ENCODE results near the gene EHD4. TPM values are rescaled to one million over a fixed set of nuclear protein-coding genes. Genes with fewer than 3 reads are reported as not detected.

Gene EHD4
- polyA plus RNA-seq, 2 donors, result 12.7 to 13.4 TPM

- 85 to 91% methylated on average over 14 of the region's 14 CpGs for WGBS, 2 donors
- no peaks in the 10 kb centered on the region for H3K9me3 ChIP-seq (ENCODE audit: control insufficient read depth in 2 of 2, insufficient read depth in 1 of 2, low read depth in 1 of 2, low read length in 1 of 2)
- H3K27me3 ChIP-seq (ENCODE audit: control insufficient read depth in 1 of 2, insufficient read depth in 2 of 2, low read length in 2 of 2), result no peaks in the 10 kb centered on the region
- H3K4me1 ChIP-seq (ENCODE audit: control insufficient read depth in 2 of 2, insufficient read depth in 2 of 2, low read length in 1 of 2), result no peaks in the 10 kb centered on the region
- peaks cover 9 to 35% of the 10 kb centered on the region in 2 donors for H3K36me3 ChIP-seq (ENCODE audit: control insufficient read depth in 2 of 2, insufficient read depth in 2 of 2, low read length in 1 of 2)
- H3K4me3 ChIP-seq (ENCODE audit: low read depth in 1 of 2, low read length in 2 of 2), result no peak overlapping the region
- H3K27ac ChIP-seq (ENCODE audit: low read depth in 2 of 2, low read length in 1 of 2), result peak overlapping the region in 1 of 2 donors; percentile 35
Measured at GRCh38 chr15:41905036-41905793, 67.1 kb downstream of the EHD4 start.

DNA sequence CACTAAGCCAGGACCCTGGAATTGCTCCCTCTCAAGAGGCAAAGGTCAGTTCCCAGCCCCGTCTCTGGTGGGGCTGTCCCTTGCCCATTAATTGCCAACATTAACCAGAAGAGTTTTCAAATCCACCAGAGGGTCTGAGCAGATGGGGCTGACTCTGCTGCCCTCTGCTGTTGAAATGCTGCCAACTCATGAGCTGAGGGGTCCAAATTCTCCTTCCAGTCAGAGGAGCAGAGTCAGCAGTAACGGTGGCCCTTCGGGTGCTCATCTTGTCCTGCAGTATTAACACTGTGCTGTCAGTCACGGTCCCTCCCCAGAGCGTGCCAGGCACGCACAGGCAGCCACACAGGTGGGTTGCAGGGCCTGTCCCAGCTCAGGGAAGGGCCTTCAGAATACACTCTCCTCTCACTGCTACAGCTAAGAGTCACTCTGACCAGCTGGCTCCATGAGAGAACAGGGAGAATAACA lies 67.8 kb downstream of the EHD4 start:
- H3K36me3 ChIP-seq (ENCODE audit: control insufficient read depth in 2 of 2, insufficient read depth in 2 of 2, low read length in 1 of 2), result peaks cover 8 to 33% of the 10 kb centered on the region in 2 donors
- H3K4me3 ChIP-seq (ENCODE audit: low read depth in 1 of 2, low read length in 2 of 2), result no peak overlapping the region
- WGBS, 2 donors, result 11 to 21% methylated on average over 6 of the region's 6 CpGs
- no peaks in the 10 kb centered on the region for H3K9me3 ChIP-seq (ENCODE audit: control insufficient read depth in 2 of 2, insufficient read depth in 1 of 2, low read depth in 1 of 2, low read length in 1 of 2)
- H3K4me1 ChIP-seq (ENCODE audit: control insufficient read depth in 2 of 2, insufficient read depth in 2 of 2, low read length in 1 of 2), result no peaks in the 10 kb centered on the region
- no peaks in the 10 kb centered on the region for H3K27me3 ChIP-seq (ENCODE audit: control insufficient read depth in 1 of 2, insufficient read depth in 2 of 2, low read length in 2 of 2)
- peak overlapping the region in 1 of 2 donors; percentile 35 for H3K27ac ChIP-seq (ENCODE audit: low read depth in 2 of 2, low read length in 1 of 2)

DNA sequence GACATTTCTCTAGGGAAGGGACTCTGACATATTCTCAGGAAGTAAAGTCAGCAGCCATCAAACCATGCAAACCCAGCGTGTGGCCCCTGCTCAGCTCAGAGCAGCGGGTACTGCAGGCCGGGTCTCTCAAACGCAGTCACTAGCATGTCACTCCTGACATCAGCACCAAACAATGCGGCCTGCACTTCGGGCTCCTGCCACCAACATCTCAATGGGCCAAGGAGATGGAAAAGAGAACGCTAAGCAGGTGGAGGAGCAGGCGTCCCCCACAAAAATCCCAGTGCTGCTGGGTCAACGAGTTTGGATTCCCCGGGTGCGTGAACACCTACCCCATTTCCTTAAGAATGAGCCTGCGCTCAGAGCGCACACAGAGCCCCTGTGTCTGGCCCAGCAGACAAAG lies 68.6 kb downstream of the EHD4 start:
- Histone ChIP-seq H3K4me3 (ENCODE audit: low read depth in 1 of 2, low read length in 2 of 2) (no peak overlapping the region), H3K4me1 (ENCODE audit: control insufficient read depth in 2 of 2, insufficient read depth in 2 of 2, low read length in 1 of 2) (no peaks in the 10 kb centered on the region), H3K36me3 (ENCODE audit: control insufficient read depth in 2 of 2, insufficient read depth in 2 of 2, low read length in 1 of 2) (peaks cover 1 to 25% of the 10 kb centered on the region in 2 donors), H3K9me3 (ENCODE audit: control insufficient read depth in 2 of 2, insufficient read depth in 1 of 2, low read depth in 1 of 2, low read length in 1 of 2) (no peaks in the 10 kb centered on the region), H3K27ac (ENCODE audit: low read depth in 2 of 2, low read length in 1 of 2) (no peak overlapping the region), H3K27me3 (ENCODE audit: control insufficient read depth in 1 of 2, insufficient read depth in 2 of 2, low read length in 2 of 2) (no peaks in the 10 kb centered on the region)
- 85 to 91% methylated on average over 13 of the region's 13 CpGs for WGBS, 2 donors

DNA sequence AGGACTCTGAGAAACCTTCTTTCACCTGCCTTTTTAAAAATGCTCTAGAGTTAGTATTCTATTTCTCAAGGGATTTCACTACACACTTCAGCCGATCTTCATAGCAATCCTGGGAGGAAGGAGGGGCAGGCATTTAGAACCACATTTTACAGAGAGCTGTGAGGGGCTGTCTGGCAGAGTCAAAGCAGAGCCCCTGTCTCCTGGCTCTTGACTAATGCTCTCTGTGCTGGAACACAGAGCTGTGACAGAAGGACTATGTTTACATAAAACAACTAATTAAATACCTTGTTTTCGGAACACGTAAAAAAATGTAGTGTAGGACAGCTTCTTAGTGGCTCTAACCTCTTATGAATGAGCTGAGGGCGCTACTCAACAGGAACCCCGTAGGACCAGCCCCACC lies 70.9 kb downstream of the EHD4 start:
- H3K27me3 ChIP-seq (ENCODE audit: control insufficient read depth in 1 of 2, insufficient read depth in 2 of 2, low read length in 2 of 2), result no peaks in the 10 kb centered on the region
- no peaks in the 10 kb centered on the region for H3K4me1 ChIP-seq (ENCODE audit: control insufficient read depth in 2 of 2, insufficient read depth in 2 of 2, low read length in 1 of 2)
- no peaks in the 10 kb centered on the region for H3K9me3 ChIP-seq (ENCODE audit: control insufficient read depth in 2 of 2, insufficient read depth in 1 of 2, low read depth in 1 of 2, low read length in 1 of 2)
- no peak overlapping the region for H3K4me3 ChIP-seq (ENCODE audit: low read depth in 1 of 2, low read length in 2 of 2)
- no peak overlapping the region for H3K27ac ChIP-seq (ENCODE audit: low read depth in 2 of 2, low read length in 1 of 2)
- 84 to 85% methylated on average over 5 of the region's 5 CpGs for WGBS, 2 donors
- peaks cover 0 to 18% of the 10 kb centered on the region in 2 donors for H3K36me3 ChIP-seq (ENCODE audit: control insufficient read depth in 2 of 2, insufficient read depth in 2 of 2, low read length in 1 of 2)

DNA sequence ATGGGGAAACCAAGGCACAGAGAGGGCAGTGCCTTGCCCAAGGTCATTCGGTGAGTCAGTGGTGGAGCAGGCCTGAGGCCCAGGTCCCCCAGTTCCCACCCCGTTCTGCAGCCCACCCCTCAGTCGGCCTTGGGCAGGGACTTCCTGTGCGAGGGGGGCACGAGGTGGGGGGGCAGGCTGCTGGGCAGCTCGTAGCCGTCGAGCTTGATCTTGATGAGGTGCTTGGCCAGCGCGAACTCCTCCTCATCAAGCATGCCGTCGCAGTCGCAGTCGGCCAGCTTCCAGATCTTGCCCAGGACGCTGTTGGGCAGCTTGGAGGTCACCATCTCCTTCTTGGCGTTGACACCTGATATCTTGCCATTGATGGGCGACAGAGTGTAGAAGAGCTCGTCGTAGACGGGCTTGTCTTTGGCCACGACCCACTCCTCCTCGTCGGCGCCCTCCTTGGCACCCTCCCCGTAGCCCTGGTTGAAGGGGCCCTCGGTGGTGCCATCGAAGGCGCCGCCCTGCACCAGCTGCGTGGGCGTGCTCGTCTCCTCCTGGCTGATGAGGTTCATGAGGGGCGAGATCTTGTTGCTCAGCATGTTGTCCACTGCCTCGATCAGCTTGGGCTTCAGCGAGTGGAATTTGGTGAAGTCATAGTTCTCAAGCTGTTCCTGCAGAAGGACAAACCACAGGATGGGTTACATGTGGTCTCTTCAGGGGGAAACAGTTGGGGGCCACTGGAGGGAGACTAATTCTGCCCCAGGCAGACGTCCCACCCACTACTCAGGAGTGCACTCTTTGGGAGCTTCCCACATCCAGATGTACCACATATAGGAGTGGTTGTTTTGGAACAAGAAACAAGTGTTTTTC lies 71.6 kb downstream of the EHD4 start:
- H3K36me3 ChIP-seq (ENCODE audit: control insufficient read depth in 2 of 2, insufficient read depth in 2 of 2, low read length in 1 of 2), result peaks cover 0 to 16% of the 10 kb centered on the region in 2 donors
- H3K9me3 ChIP-seq (ENCODE audit: control insufficient read depth in 2 of 2, insufficient read depth in 1 of 2, low read depth in 1 of 2, low read length in 1 of 2), result no peaks in the 10 kb centered on the region
- 90% methylated on average over 36 of the region's 36 CpGs for WGBS, 2 donors
- no peaks in the 10 kb centered on the region for H3K4me1 ChIP-seq (ENCODE audit: control insufficient read depth in 2 of 2, insufficient read depth in 2 of 2, low read length in 1 of 2)
- H3K27me3 ChIP-seq (ENCODE audit: control insufficient read depth in 1 of 2, insufficient read depth in 2 of 2, low read length in 2 of 2), result no peaks in the 10 kb centered on the region
- no peak overlapping the region for H3K27ac ChIP-seq (ENCODE audit: low read depth in 2 of 2, low read length in 1 of 2)
- H3K4me3 ChIP-seq (ENCODE audit: low read depth in 1 of 2, low read length in 2 of 2), result no peak overlapping the region

DNA sequence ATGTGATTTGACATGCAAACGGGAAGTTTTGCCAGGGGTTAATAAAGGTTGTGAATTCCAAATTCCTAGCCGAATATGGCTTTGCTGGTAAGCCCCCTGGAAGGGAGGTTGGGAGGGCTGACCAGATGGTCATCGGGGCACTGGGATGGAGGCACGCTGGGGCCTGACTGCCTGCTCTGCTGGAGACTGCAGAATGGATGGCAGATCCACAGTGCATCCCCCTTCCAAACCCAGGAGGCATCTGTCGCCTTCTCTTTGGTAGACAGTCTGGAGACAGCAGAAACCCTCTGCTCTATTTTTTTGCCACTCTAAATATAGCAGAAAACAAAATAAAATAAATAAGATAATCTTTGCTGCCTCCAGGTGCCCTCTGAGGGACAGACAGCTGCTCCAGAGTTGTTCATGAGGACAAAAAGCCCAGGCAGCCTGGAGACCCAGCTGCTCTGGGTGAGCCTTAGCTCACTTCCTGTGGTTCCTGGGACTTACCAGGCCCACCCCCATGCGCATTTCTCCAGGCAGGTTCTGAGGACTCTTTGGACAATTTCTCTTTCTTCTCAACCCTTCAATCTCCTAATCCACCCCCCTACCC lies 72.4 kb downstream of the EHD4 start:
- Histone ChIP-seq H3K27ac (ENCODE audit: low read depth in 2 of 2, low read length in 1 of 2) (no peak overlapping the region), H3K36me3 (ENCODE audit: control insufficient read depth in 2 of 2, insufficient read depth in 2 of 2, low read length in 1 of 2) (peaks cover 0 to 13% of the 10 kb centered on the region in 2 donors), H3K27me3 (ENCODE audit: control insufficient read depth in 1 of 2, insufficient read depth in 2 of 2, low read length in 2 of 2) (no peaks in the 10 kb centered on the region), H3K4me1 (ENCODE audit: control insufficient read depth in 2 of 2, insufficient read depth in 2 of 2, low read length in 1 of 2) (peaks cover 0 to 3% of the 10 kb centered on the region in 2 donors), H3K9me3 (ENCODE audit: control insufficient read depth in 2 of 2, insufficient read depth in 1 of 2, low read depth in 1 of 2, low read length in 1 of 2) (no peaks in the 10 kb centered on the region), H3K4me3 (ENCODE audit: low read depth in 1 of 2, low read length in 2 of 2) (no peak overlapping the region)
- 78 to 79% methylated on average over 6 of the region's 6 CpGs for WGBS, 2 donors

DNA sequence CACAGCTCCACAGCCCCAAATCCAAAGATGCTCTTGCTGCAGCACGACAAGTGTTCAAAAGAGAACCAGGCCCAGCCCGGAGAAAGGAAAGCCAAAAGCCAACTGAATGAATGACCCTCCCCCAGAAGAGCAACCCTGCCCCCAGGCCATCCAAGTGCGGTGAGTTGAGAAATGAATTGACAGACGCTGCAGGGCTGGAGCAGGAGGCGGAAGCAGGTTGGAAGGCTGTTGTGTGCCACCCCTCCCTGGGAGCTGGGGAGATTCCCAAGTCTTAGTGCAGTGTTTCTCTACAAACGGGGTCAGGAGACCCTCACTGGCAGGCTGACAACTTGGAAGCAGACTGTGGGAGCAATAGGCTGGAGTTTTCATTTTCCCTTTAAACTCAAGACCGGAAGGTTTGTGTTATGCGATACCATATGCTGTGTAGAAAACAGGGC lies 75.0 kb downstream of the EHD4 start:
- Histone ChIP-seq H3K4me1 (ENCODE audit: control insufficient read depth in 2 of 2, insufficient read depth in 2 of 2, low read length in 1 of 2) (peaks cover 6 to 17% of the 10 kb centered on the region in 2 donors), H3K27me3 (ENCODE audit: control insufficient read depth in 1 of 2, insufficient read depth in 2 of 2, low read length in 2 of 2) (no peaks in the 10 kb centered on the region), H3K9me3 (ENCODE audit: control insufficient read depth in 2 of 2, insufficient read depth in 1 of 2, low read depth in 1 of 2, low read length in 1 of 2) (no peaks in the 10 kb centered on the region), H3K4me3 (ENCODE audit: low read depth in 1 of 2, low read length in 2 of 2) (no peak overlapping the region), H3K27ac (ENCODE audit: low read depth in 2 of 2, low read length in 1 of 2) (no peak overlapping the region), H3K36me3 (ENCODE audit: control insufficient read depth in 2 of 2, insufficient read depth in 2 of 2, low read length in 1 of 2) (peaks cover 0 to 13% of the 10 kb centered on the region in 2 donors)
- 61 to 64% methylated on average over 8 of the region's 8 CpGs for WGBS, 2 donors

GRCh38 chr15:41896566-41896965 lies 75.8 kb downstream of the EHD4 start:
- Histone ChIP-seq H3K36me3 (ENCODE audit: control insufficient read depth in 2 of 2, insufficient read depth in 2 of 2, low read length in 1 of 2) (peaks cover 0 to 9% of the 10 kb centered on the region in 2 donors), H3K27ac (ENCODE audit: low read depth in 2 of 2, low read length in 1 of 2) (no peak overlapping the region), H3K27me3 (ENCODE audit: control insufficient read depth in 1 of 2, insufficient read depth in 2 of 2, low read length in 2 of 2) (no peaks in the 10 kb centered on the region), H3K4me1 (ENCODE audit: control insufficient read depth in 2 of 2, insufficient read depth in 2 of 2, low read length in 1 of 2) (peaks cover 6 to 17% of the 10 kb centered on the region in 2 donors), H3K4me3 (ENCODE audit: low read depth in 1 of 2, low read length in 2 of 2) (no peak overlapping the region), H3K9me3 (ENCODE audit: control insufficient read depth in 2 of 2, insufficient read depth in 1 of 2, low read depth in 1 of 2, low read length in 1 of 2) (no peaks in the 10 kb centered on the region)
- 91% methylated on average over 6 of the region's 6 CpGs for WGBS, 2 donors

DNA sequence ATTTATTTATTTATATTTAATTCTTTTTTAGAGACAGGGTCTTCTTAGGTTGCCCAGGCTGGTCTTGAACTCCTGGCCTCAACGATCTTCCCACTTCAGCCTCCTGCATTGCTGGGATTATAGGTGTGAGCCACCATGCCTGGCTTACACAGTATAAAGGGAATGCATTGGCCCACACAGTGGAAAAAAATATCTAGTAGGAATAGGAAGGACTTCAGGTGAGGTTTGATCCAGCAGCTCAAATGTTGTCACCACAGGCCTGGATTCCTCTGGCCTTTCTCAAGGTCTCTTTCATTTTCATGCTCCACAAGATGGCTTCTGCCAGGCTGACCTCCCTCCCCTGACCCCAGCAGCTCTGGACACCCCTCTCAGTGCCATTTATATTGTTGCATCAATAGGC lies 76.4 kb downstream of the EHD4 start:
- Histone ChIP-seq H3K27me3 (ENCODE audit: control insufficient read depth in 1 of 2, insufficient read depth in 2 of 2, low read length in 2 of 2) (no peaks in the 10 kb centered on the region), H3K4me3 (ENCODE audit: low read depth in 1 of 2, low read length in 2 of 2) (no peak overlapping the region), H3K27ac (ENCODE audit: low read depth in 2 of 2, low read length in 1 of 2) (no peak overlapping the region), H3K36me3 (ENCODE audit: control insufficient read depth in 2 of 2, insufficient read depth in 2 of 2, low read length in 1 of 2) (peaks cover 0 to 7% of the 10 kb centered on the region in 2 donors), H3K4me1 (ENCODE audit: control insufficient read depth in 2 of 2, insufficient read depth in 2 of 2, low read length in 1 of 2) (peaks cover 6 to 17% of the 10 kb centered on the region in 2 donors), H3K9me3 (ENCODE audit: control insufficient read depth in 2 of 2, insufficient read depth in 1 of 2, low read depth in 1 of 2, low read length in 1 of 2) (no peaks in the 10 kb centered on the region)
- 95 to 100% methylated on average over 1 of the region's 1 CpG for WGBS, 2 donors
